Neural cell (in vitro differentiated cells): Measurements from ENCODE around the gene OR13J1. TPM values are rescaled to one million over a fixed set of nuclear protein-coding genes. Genes with fewer than 3 reads are reported as not detected.

ENCODE experiments used
- H2AFZ ChIP-seq: fragments of 200-600, 300-800 bp; sonication (generic), shearing (Covaris generic); 2 replicates; pipeline ENCODE4 v1.6.0; 2014; ENCODE audit warnings: low read depth, mild to moderate bottlenecking, antibody characterized with exemption, low read length, moderate library complexity
- H3F3A ChIP-seq: fragments of 200-600 bp; shearing (Covaris generic); 2 replicates; pipeline ENCODE4 v1.6.1; 2016; ENCODE audit warnings: mild to moderate bottlenecking, moderate library complexity, mixed read lengths, antibody characterized with exemption, low read length; ENCODE audit not compliant: insufficient read depth, poor library complexity, severe bottlenecking
- H3K27ac ChIP-seq: fragments of 200-600, 300-800 bp; sonication (generic), shearing (Covaris generic); 2 replicates; pipeline ENCODE4 v1.5.1; 2014; ENCODE audit warnings: mild to moderate bottlenecking, low read length, moderate library complexity
- H3K27me3 ChIP-seq: fragments of 300-800, 200-600 bp; sonication (generic), shearing (Covaris generic); 2 replicates; pipeline ENCODE4 v1.6.0; 2014; ENCODE audit warnings: mild to moderate bottlenecking, low read depth, low read length, moderate library complexity; ENCODE audit not compliant: insufficient read depth
- H3K36me3 ChIP-seq: fragments of 300-800, 200-600 bp; sonication (generic), shearing (Covaris generic); 2 replicates; pipeline ENCODE4 v1.5.1; 2014; ENCODE audit warnings: mild to moderate bottlenecking, antibody characterized with exemption, low read length, moderate library complexity; ENCODE audit not compliant: insufficient read depth
- H3K4me2 ChIP-seq: fragments of 300-800, 200-600 bp; sonication (generic), shearing (Covaris generic); 2 replicates; pipeline ENCODE4 v1.6.0; 2014; ENCODE audit warnings: mild to moderate bottlenecking, low read length
- H3K4me3 ChIP-seq: fragments of 300-800, 200-600 bp; sonication (generic), shearing (Covaris generic); 2 replicates; pipeline ENCODE4 v1.5.1; 2014; ENCODE audit warnings: mild to moderate bottlenecking, low read length, moderate library complexity
- H3K79me2 ChIP-seq: fragments of 200-600 bp; shearing (Covaris generic); replicated peaks from 2 replicates; pipeline ENCODE4 v1.6.0; 2014; ENCODE audit warnings: mild to moderate bottlenecking, low read length, moderate library complexity; ENCODE audit not compliant: insufficient read depth
- H3K9ac ChIP-seq: fragments of 300-800, 200-600 bp; sonication (generic), shearing (Covaris generic); 2 replicates; pipeline ENCODE4 v1.6.1; 2016; ENCODE audit warnings: mild to moderate bottlenecking, low read length, mixed read lengths
- H3K9me2 ChIP-seq: fragments of 200-600 bp; shearing (Covaris generic); 2 replicates; pipeline ENCODE4 v1.6.1; 2016; ENCODE audit warnings: mild to moderate bottlenecking, low read length, mixed read lengths; ENCODE audit not compliant: insufficient read depth
- H3K9me3 ChIP-seq: fragments of 200-600, 300-800 bp; sonication (generic), shearing (Covaris generic); 2 replicates; pipeline ENCODE4 v1.6.1; 2016; ENCODE audit warnings: mild to moderate bottlenecking, mixed run types, low read length, moderate library complexity, mixed read lengths
- H4K20me1 ChIP-seq: fragments of 200-600 bp; shearing (Covaris generic); 2 replicates; pipeline ENCODE4 v1.6.1; 2016; ENCODE audit warnings: mild to moderate bottlenecking, mixed run types; ENCODE audit not compliant: insufficient read depth
- CTCF ChIP-seq: fragments of 450-650 bp; IDR thresholded peaks from 2 replicates; pipeline ENCODE4 v1.5.1; 2014; ENCODE audit warnings: antibody characterized with exemption, mild to moderate bottlenecking, moderate library complexity; ENCODE audit not compliant: poor library complexity, severe bottlenecking
- EP300 ChIP-seq: fragments of 450-650 bp; conservative IDR thresholded peaks from 2 replicates; pipeline ENCODE4 v1.6.1; 2014; ENCODE audit warnings: antibody characterized with exemption, mild to moderate bottlenecking, moderate library complexity; ENCODE audit not compliant: poor library complexity, severe bottlenecking
- EZH2 ChIP-seq: fragments of 200-600, 300-800 bp; shearing (Covaris generic), sonication (generic); IDR thresholded peaks from 2 replicates; pipeline ENCODE4 v1.6.1; 2014; ENCODE audit warnings: antibody characterized with exemption, low read length, borderline replicate concordance, mild to moderate bottlenecking; ENCODE audit not compliant: insufficient read depth, poor library complexity, severe bottlenecking
- MXI1 ChIP-seq: fragments of 450-650 bp; conservative IDR thresholded peaks from 2 replicates; pipeline ENCODE4 v1.6.1; 2014; ENCODE audit warnings: antibody characterized with exemption, mild to moderate bottlenecking; ENCODE audit not compliant: poor library complexity, severe bottlenecking
- POLR2AphosphoS5 ChIP-seq: IDR thresholded peaks from 2 replicates; pipeline ENCODE4 v1.6.1; 2012
- RAD21 ChIP-seq: fragments of 450-650 bp; conservative IDR thresholded peaks from 2 replicates; pipeline ENCODE4 v1.6.1; 2014; ENCODE audit warnings: antibody characterized with exemption, mild to moderate bottlenecking, moderate library complexity
- SMC3 ChIP-seq: fragments of 450-650 bp; conservative IDR thresholded peaks from 2 replicates; pipeline ENCODE4 v1.6.1; 2014; ENCODE audit warnings: antibody characterized with exemption, mild to moderate bottlenecking, moderate library complexity; ENCODE audit not compliant: poor library complexity
- TAF1 ChIP-seq: IDR thresholded peaks from 2 replicates; pipeline ENCODE4 v1.6.1; 2012; ENCODE audit warnings: low read depth
- polyA plus RNA-seq: library from polyadenylated mRNA; depleted of rRNA; stranded (reverse); fragments of >200 nt; gene quantifications from 2 replicates; pipeline ENCODE4 v1.2.3, GENCODE V29; 2014
- TF ChIP-seq, protein P1 (sequence below): IDR thresholded peaks from 2 replicates; pipeline ENCODE4 v1.6.1; 2012; ENCODE audit warnings: borderline replicate concordance

The OR13J1 gene
- polyA plus RNA-seq, 1 donor from 2014 or later = not detected

GRCh38 chr9:35842795-35843194 lies 27.4 kb downstream of the OR13J1 start:
- Histone ChIP-seq H3K9me3 (no peaks in the 10 kb centered on the region), H3K27ac (no peak overlapping the region), H3K4me3 (no peak overlapping the region), H3F3A (no peaks in the 10 kb centered on the region), H3K79me2 (no peaks in the 10 kb centered on the region), H3K9ac (no peak overlapping the region), H3K36me3 (peaks cover 4% of the 10 kb centered on the region), H2AFZ (no peak overlapping the region), H3K9me2 (no peaks in the 10 kb centered on the region), H3K27me3 (no peaks in the 10 kb centered on the region), H3K4me2 (no peak overlapping the region), H4K20me1 (no peaks in the 10 kb centered on the region)
- TF ChIP-seq RAD21 (no peak), EP300 (no peak), SMC3 (no peak), TAF1 (no peak), EZH2 (no peak), MXI1 (no peak), CTCF (no peak), POLR2AphosphoS5 (no peak)
- TF ChIP-seq, protein P1, sequence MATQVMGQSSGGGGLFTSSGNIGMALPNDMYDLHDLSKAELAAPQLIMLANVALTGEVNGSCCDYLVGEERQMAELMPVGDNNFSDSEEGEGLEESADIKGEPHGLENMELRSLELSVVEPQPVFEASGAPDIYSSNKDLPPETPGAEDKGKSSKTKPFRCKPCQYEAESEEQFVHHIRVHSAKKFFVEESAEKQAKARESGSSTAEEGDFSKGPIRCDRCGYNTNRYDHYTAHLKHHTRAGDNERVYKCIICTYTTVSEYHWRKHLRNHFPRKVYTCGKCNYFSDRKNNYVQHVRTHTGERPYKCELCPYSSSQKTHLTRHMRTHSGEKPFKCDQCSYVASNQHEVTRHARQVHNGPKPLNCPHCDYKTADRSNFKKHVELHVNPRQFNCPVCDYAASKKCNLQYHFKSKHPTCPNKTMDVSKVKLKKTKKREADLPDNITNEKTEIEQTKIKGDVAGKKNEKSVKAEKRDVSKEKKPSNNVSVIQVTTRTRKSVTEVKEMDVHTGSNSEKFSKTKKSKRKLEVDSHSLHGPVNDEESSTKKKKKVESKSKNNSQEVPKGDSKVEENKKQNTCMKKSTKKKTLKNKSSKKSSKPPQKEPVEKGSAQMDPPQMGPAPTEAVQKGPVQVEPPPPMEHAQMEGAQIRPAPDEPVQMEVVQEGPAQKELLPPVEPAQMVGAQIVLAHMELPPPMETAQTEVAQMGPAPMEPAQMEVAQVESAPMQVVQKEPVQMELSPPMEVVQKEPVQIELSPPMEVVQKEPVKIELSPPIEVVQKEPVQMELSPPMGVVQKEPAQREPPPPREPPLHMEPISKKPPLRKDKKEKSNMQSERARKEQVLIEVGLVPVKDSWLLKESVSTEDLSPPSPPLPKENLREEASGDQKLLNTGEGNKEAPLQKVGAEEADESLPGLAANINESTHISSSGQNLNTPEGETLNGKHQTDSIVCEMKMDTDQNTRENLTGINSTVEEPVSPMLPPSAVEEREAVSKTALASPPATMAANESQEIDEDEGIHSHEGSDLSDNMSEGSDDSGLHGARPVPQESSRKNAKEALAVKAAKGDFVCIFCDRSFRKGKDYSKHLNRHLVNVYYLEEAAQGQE = no peak

DNA sequence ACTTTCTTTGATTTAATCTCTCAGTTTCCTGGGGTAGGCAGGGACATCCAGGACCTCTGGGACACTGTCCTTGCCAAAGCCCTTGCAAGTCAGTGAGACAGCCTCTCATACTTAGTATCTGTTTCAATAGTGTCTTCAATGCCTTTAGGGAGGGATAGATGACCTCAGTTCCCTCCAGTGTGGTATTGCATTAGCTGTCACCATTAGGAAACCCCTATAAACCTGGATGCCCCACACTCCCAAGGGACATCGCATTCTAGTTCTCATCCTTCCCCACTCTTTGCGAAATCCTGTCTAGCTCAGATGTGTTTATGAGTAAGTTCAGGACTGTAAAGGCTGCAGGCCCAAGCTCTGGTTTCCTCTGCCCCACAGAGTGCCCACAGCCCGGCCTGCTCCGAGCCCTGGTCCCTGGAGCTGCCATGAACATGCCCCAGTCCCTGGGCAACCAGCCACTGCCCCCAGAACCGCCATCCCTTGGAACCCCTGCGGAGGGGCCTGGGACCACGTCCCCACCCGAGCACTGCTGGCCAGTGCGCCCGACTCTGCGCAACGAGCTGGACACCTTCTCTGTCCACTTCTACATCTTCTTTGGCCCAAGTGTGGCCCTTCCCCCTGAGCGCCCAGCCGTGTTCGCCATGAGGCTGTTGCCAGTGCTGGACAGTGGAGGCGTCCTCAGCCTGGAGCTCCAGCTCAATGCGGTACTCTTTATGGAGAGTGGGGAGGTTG lies 28.0 kb downstream of the OR13J1 start:
- Histone ChIP-seq H3K4me2 (no peak overlapping the region), H3K4me3 (no peak overlapping the region), H4K20me1 (no peaks in the 10 kb centered on the region), H3K27ac (no peak overlapping the region), H2AFZ (no peak overlapping the region), H3K9me2 (no peaks in the 10 kb centered on the region), H3K36me3 (peaks cover 4% of the 10 kb centered on the region), H3F3A (no peaks in the 10 kb centered on the region), H3K79me2 (no peaks in the 10 kb centered on the region), H3K9ac (no peak overlapping the region), H3K27me3 (no peaks in the 10 kb centered on the region), H3K9me3 (no peaks in the 10 kb centered on the region)
- TF ChIP-seq CTCF = no peak
- TF ChIP-seq MXI1 = no peak
- no peak for TF ChIP-seq EP300
- no peak for TF ChIP-seq POLR2AphosphoS5
- TF ChIP-seq SMC3 = no peak
- no peak for TF ChIP-seq RAD21
- TF ChIP-seq, protein P1 = no peak
- no peak for TF ChIP-seq EZH2
- no peak for TF ChIP-seq TAF1
